Measurements from ENCODE around the gene NCL.

The NCL gene

DNA sequence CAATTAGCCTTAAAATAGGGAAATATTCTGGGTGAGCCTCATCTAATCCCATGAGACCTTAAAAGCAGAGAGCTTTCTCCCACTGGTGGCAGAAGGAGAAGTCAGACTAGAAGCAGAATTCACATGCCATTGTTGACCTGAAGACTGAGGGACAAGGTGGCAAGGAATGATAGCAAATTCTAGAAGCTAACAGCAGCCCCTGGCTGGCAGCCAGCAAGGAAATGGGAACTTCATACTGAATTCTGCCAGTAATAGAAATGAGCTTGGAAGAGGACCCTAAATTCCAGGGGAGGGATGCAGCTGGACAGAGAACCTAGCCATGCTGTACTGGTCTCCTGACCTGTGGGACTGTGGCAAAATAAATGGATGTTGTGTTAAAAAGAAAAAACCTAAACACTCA is 49.3 kb downstream of the NCL start:
- TF ChIP-seq, protein P1, sequence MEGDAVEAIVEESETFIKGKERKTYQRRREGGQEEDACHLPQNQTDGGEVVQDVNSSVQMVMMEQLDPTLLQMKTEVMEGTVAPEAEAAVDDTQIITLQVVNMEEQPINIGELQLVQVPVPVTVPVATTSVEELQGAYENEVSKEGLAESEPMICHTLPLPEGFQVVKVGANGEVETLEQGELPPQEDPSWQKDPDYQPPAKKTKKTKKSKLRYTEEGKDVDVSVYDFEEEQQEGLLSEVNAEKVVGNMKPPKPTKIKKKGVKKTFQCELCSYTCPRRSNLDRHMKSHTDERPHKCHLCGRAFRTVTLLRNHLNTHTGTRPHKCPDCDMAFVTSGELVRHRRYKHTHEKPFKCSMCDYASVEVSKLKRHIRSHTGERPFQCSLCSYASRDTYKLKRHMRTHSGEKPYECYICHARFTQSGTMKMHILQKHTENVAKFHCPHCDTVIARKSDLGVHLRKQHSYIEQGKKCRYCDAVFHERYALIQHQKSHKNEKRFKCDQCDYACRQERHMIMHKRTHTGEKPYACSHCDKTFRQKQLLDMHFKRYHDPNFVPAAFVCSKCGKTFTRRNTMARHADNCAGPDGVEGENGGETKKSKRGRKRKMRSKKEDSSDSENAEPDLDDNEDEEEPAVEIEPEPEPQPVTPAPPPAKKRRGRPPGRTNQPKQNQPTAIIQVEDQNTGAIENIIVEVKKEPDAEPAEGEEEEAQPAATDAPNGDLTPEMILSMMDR (IDR thresholded peaks at IDR 0.05; ENCODE audit: low read depth, low read length, missing control alignments), result no peak
- no peak for DNase-seq (ENCODE audit: extremely low read depth, low read depth)

DNA sequence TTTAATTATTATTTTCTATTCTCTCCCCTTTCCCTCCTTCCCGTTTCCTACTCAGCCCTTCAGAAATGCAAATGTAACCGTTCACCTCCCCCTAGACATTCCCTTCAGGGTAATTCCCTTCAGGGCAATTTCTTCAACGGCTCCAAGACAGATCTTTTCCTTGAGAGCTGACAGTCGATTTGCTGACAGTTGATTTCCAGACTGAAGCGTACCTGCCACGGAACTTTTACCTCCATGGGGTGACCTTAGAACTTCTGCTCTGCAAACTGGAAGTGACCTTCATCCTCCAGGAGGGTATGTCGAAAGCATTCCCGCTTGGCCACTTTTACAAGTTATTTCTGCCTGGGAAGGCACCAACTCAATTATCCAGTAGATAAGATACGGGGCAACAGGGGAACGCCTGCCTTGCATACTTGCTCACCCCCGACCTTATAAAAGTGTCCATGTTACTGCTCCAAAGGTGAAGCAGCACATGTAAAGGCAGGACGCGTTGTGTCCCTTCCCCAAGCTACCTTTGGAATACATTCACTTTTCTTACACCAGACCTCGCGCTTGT is 50.3 kb downstream of the NCL start:
- no peak for DNase-seq (ENCODE audit: extremely low read depth, low read depth)
- H3K4me3 ChIP-seq (replicated peaks; ENCODE audit: low read depth, low read length), result no peak overlapping the region
- TF ChIP-seq, protein P1 (IDR thresholded peaks at IDR 0.05; ENCODE audit: low read depth, low read length, missing control alignments), result no peak

More for the DNA sequence above, 49.3 kb downstream of the NCL start:
- no peak overlapping the region for H3K4me3 ChIP-seq (replicated peaks; ENCODE audit: low read depth, low read length)

DNA sequence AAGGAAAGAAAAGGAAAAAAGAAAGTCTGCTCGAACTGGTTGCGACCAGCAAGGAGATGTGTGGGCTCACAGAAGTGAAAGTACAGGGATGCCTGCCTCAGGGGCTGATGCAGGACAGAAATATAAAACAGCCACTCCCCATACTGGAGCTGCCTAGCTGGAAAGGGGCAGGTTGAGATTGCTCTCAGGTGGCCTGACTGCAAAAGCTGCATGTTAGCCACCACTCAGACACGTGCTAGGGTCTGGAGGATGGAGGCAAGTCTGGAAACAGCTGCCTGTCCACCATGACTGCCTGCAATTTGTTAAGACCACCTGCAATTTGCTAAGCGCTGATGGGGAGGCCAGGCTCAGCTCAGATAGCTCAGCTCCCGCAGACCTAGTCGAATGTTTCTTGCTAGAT is 50.8 kb downstream of the NCL start:
- no peak for DNase-seq (ENCODE audit: extremely low read depth, low read depth)
- TF ChIP-seq, protein P1 (IDR thresholded peaks at IDR 0.05; ENCODE audit: low read depth, low read length, missing control alignments), result no peak
- no peak overlapping the region for H3K4me3 ChIP-seq (replicated peaks; ENCODE audit: low read depth, low read length)

DNA sequence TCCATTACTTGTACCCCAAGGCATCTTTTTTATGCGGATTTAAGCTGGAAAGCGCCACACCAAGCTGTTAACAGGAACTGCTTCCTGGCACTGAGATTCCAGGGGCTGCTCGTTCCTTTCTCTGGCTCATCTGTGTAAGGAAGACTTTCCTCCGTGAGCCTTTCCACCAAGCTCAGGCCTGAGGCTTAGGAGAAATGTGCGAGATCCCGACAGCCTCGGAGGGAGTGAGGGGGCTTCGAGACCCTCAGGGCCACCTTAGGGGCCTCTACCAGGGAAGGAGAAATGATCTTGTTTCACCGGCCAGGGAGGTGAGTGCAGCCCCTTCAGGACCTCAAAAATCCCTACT is 51.7 kb downstream of the NCL start:
- TF ChIP-seq, protein P1 (IDR thresholded peaks at IDR 0.05; ENCODE audit: low read depth, low read length, missing control alignments), result no peak
- no peak for DNase-seq (ENCODE audit: extremely low read depth, low read depth)
- H3K4me3 ChIP-seq (replicated peaks; ENCODE audit: low read depth, low read length), result peak overlapping the region; percentile 58

DNA sequence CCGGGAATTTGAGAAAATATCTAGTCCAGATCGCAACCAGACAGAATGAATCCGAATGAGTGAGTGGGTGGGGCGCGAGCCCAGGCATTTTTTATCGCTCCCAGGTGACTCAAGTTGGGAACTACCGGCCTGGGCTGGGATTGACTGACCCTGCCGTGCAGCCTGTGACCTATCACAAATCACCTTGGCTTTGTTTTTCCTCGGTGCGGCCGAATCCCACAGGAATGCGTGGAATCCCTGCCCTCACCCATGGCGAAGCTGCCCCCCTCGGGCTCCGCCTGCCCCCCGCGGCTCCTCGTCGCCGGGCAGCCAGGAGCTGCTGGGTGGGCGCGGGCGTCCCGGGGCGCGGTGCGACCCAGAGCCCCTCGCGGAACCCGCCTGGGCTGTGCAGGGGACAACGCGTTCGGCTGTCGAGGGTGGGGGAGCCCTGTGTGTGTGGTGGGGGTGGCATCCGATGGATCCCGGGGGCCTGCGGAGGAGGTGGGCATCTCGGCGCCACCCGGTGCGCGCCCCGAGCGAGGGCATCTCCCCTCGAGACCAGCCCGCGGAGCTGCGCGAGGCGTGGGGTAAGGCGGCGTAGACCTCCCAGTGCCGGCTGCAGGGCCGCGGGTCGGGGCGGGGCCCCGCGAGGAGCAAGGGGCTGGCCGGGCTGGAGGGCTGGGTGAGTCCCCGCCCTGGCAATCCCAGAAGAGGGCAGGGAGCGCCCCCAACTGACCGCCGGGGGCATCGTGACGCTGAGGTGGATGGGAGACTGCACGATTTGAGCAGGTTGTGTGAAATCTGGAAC is 52.3 kb downstream of the NCL start:
- H3K4me3 ChIP-seq (replicated peaks; ENCODE audit: low read depth, low read length), result peak overlapping the region; percentile 58
- TF ChIP-seq, protein P1 (IDR thresholded peaks at IDR 0.05; ENCODE audit: low read depth, low read length, missing control alignments), result peak; percentile 94
- DNase-seq (ENCODE audit: extremely low read depth, low read depth), result peak; percentile 59

DNA sequence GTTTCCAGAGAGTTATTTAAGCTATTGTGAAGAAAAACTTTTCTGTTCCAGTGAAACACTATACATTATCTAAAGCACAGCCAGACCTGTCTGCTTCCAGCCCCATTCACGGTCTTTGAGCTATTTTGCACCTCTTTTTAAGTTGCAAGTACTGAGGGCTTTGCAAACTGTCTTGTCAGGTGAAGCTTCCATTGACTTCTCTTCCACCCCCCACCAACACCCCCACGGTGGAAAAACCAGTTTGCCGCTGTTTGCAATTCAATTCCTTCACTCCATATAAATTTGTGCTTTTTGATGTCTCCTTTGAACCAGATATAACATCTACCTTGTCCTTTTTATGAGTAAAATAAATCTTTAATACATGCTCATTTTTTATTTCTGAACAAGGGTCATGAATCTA is 53.0 kb downstream of the NCL start:
- DNase-seq (ENCODE audit: extremely low read depth, low read depth), result no peak
- H3K4me3 ChIP-seq (replicated peaks; ENCODE audit: low read depth, low read length), result no peak overlapping the region
- TF ChIP-seq, protein P1 (IDR thresholded peaks at IDR 0.05; ENCODE audit: low read depth, low read length, missing control alignments), result no peak

Measured in HFF-Myc (cell line).